Activated CD4-positive, alpha-beta T cell treated with anti-CD3 and anti-CD28 coated beads, Interleukin-2, amount 50 U/mL, for 1 hour (primary cell): Measurements from ENCODE around the gene AFMID.
"Not testable (repeated sequence)": the region's sequence is repeated elsewhere in the genome, so short reads cannot be mapped to it uniquely, and the experiment has no call there.

ENCODE experiments used
- DNase-seq: peaks from one replicate; pipeline ENCODE4 v3.0.0-alpha.2; 2020

The AFMID gene

GRCh38 chr17:78240012-78240655 is 53.0 kb downstream of the AFMID start:
- DNase-seq: no peak

GRCh38 chr17:78240839-78241238 is 53.7 kb downstream of the AFMID start:
- DNase-seq: no peak

DNA sequence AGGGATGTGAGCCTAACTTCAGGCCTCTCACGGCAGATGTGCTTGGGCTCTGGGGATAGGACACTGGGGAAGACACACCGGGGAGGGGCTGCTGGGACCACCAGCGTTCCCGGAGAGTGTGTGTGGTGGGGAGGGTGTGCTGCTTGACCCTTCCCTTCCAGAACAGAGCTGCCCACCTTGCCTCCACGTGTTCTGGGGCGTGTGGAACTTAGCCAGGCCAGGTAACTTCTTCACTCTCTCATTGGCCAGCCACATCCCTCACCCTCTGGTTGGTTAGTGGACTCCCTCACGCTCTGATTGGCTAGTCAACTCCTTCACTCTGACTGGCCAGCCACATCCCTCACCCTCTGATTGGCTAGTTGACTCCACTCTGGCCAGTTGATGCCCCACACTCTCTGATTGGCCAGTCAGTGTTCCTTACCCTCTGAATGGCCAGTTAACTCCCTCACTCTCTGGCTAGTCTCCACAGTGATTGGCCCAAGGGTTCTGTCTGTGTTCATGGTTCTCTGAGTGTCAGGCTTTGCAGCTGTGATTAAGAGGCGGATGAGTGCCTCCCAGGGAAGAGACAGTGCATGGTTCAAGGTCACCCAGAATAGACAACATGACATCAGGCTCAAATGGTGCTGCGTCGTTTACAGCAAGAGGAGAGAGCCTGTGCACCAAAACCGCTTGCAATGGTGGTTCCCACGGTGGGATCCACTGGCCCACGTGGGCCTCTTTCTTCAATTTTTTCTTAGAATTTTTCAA is 54.3 kb downstream of the AFMID start:
- no peak for DNase-seq

DNA sequence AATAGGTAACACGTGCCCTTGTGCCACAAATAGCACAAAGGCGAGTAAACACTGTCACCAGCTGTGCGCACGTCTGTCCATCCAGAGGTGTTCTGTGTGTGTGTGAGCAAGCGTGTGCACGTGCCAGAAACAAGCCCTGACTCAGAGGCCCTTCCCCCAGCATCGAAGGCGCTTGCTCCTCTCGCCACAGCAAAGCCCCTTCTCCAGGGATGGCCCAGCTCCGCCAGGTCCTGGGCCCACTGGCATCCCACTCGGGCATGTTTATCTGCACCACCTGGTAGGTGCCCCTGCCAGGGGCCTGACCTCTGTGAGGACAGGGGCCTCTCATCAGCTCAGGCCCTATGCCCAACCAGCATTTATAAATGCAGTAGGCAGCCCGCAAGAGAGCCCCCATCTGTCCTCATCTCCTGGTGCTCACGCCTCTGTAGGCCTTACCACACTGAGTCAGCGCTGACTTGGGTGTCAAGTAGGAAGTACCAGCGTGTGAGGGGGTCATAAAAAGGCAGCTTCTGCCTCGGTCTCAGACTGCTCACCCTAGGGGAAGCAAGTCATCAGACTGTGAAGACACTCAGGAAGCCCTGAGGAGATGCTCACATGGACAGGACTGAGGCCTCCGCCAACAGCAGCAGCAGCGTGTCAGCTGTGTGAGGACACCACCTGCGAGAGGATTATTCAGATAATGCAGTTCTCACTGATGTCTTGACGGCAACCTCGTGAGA is 55.0 kb downstream of the AFMID start:
- no peak for DNase-seq

- no peak for DNase-seq
Measured at GRCh38 chr17:78247304-78247703, 60.1 kb downstream of the AFMID start.

- no peak for DNase-seq
Measured at GRCh38 chr17:78248051-78248914, 61.1 kb downstream of the AFMID start.

DNA sequence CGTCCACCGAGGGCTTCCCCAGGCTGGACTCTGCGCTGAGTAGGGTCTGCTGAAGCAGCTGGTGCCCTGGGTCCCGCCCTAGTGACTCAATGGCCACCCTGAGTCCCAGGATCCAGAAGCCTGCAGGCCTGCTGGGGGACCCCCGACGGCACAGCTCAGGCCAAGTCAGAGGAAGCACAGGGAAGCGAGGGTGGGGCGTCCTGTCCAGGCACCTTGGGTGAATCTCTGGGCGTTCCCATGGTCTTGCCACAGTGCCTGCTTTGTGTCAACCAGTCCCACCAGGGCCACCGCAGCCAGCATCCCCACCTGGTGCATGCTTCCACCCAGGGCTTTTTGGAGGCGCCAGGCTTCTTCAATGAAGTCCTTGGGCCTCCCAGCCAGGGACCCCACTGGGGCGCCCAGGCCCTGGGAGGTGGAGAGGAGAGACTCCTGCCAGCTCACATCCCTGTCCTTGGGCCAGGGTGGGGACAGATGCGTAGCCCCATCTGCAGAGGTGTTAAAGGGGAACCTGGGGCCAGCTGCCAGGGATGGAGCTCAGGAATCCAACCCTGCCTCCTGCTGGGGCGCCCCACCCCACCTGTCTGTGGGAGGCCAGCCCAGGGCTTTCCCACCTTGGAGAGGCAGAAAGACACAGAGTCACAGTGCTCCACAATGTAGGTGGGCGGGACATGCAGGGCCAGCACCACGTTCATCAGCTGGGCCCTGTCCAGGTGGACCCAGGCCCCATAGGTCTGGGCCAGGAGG is 62.1 kb downstream of the AFMID start:
- DNase-seq: no peak

GRCh38 chr17:78249818-78250806 is 63.0 kb downstream of the AFMID start:
- no peak for DNase-seq

DNA sequence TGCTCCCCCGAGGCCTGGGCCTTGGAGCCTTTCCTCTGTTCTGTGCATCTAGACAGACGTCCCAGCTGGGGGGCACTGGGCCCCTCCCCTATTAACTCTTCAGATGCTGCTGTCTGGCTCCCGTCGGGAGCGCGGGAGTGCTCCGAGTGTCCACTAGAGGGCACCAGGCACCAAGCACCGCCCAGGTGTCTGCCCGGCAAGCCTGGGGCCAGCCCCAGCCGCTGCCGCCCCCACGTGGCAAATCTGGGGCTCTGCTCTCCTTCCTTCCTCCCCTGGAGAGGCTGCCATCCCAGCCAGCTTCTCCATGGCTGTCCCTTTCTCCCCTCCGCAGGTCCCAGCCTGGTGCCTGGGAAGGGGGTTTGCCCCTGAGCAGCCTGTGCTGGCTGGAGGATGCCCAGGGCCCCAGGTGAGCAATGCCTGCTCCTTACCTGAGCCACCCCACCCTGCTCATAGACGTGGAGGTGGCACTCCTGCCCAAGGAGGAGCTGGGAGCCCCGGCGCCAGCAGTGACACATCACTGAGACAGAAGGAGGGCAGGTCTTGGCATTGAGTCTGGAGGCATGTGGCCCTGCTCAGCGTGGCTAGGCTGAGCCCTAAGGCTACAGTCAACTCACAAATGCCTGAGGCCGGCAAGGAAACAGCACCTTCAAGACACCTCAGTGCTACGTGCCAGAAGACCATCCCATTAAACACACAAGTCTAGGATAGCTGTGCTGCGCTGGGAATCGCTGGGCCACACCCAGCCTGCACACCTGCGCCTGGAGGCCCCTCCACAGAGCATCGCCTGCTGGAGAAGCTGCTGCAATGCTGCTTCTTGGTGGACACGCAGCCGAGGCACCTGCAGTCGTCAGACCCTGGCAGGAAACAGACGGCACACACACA is 64.0 kb downstream of the AFMID start:
- DNase-seq: peak; percentile 83

DNA sequence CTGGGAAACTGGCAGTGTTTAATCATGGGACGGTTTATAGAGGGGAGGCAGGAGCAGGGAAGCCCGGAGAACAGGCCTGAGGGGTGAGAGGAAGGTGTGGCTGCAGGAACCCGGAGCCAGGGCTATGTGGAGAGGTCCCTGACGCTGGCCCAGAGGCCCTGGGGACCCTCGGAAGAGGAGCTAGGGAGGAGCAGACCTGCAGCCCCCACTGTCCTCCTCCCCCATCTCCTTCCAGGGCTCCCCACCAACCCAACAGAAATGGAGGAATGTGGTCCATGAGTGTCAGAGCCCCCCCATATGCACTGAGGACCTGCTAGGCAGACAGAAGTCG is 64.6 kb downstream of the AFMID start:
- no peak for DNase-seq

DNA sequence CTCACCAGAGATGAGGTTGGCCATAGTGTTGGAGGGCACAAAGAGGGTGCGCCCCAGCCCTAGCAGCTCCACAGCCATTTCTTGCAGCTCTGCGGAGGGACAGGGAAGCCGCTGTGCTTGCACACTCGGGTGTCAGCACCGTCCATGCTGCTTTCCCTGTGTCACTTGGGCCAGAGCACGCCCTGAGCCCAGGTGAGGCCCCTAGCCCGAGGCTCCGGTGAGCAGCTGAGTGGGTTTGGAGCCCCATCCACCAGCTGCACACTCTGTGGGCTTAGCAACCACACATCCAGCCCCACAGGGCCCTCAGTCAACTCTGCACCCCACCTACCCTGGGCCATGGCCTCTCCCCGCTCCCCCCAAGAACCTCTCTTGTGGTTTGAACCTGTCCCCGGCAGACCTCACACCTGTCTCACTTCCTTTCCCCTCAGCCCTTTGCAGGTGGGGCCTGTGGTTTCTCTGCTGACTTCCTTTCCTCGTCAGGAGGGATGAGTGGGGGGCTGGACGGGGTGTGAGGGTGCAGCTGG is 65.0 kb downstream of the AFMID start:
- peak; percentile 73 for DNase-seq

GRCh38 chr17:78252701-78253635 is 65.8 kb downstream of the AFMID start:
- DNase-seq: no peak

- not testable (repeated sequence) for DNase-seq
Measured at GRCh38 chr17:78253636-78253945, 66.4 kb downstream of the AFMID start.

DNA sequence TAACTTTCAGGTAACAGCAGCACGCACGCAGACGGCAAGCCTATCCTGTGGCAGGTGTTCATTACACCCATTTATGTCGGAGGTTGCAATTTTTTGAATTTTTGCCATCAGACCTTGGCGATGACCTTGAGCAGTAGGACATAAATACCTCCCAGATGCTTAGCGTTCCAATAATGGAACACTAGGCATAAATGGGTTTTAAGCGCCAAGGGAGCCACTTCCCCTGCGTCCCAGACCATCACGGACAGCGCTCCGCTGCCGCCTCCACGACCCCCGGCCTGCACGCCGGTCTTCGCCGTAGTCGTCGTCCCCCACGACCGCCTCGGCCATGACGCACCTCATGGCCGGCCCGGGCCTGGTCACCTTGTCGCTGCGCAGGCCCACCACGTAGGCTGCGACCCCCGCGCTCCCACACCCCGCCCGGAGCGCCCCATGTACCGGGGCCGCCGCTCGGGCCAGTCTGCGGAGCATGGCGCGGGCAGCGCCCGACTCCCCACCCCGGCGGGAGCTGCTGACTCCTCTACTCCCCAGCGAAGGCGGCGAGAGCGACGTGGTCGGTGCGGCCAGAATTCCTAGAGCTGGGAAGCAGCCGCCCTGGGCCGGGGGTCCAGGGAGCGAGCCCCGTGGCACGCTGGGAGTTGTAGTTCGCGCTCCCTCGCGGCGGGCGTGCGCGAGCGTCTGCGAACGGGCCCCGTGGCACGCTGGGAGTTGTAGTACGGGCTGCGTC is 66.9 kb downstream of the AFMID start:
- DNase-seq: peak; percentile 77

DNA sequence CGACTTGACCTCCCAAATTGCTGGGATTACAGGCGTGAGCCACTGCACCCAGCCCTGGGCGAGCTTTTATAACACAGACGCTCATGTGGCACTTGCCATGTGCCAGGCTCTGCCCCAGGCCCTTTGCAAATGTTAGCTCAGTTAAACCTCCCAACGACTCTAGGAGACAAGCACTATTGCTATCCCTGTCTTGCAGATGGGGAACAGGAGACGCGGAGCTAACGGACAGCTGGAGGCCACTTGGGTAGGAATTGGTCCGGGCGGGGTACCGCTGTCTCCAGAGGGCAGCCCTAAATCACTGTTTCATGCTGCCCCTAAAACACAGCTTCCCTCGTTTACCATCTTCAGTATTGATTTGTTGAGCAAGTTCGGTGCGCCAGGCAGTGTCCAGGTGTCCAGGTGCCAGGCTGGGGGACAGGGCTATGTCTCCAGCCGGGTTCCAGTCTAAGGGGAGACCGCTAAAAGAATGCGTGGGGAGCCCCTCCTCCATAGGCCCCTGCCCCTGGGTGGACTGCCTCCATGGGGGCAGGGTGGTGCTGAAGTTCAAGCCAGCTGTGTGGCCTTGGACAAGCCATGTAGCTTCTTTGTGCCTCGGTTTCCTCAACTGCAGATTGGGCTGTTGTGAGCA is 68.0 kb downstream of the AFMID start:
- DNase-seq: no peak

DNA sequence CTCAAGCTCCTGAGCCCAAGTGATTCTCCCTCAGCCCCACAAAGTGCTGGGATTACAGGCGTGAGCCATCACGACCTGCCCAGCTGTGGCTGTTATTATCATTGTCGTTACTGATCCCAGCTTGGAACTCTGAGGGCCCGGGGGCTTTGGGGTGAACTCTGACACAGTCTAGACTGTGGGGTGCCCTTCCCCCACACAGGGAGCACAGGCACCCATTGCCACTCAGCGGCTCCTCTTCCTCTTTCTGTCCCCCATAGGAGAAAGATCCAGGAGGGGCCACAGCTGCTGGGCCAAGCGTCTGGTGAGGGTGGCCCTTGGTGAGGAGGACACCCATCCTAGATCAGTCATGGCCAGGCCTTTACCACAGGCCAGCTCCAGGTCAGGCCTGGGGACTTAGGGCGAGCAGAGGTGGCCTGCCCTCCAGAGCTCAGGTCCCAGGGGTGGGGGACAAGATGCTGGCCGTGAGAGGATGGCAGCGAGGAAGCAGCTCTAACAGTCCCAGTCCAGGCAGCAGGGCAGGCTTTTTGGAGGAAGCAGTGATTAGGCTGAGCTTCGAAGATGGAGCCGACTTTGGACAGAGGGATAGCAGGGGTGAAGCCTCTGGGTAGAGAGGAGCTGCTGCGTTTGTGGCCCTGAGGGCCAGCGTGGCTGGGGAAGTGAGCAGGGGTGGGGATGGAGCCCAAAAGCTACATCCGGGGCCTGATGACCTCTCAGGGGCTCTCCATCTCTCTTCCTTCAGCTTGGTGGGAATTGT is 69.0 kb downstream of the AFMID start:
- no peak for DNase-seq
